GM19099 (cell line): Measurements from ENCODE around the gene ZBED1.

Experiments
- POLR2A ChIP-seq: IDR thresholded peaks from 3 replicates; pipeline ENCODE4 v1.6.1; 2011; ENCODE audit warnings: low read depth; ENCODE audit not compliant: insufficient read length; ENCODE audit errors: extremely low read depth

The ZBED1 gene

DNA sequence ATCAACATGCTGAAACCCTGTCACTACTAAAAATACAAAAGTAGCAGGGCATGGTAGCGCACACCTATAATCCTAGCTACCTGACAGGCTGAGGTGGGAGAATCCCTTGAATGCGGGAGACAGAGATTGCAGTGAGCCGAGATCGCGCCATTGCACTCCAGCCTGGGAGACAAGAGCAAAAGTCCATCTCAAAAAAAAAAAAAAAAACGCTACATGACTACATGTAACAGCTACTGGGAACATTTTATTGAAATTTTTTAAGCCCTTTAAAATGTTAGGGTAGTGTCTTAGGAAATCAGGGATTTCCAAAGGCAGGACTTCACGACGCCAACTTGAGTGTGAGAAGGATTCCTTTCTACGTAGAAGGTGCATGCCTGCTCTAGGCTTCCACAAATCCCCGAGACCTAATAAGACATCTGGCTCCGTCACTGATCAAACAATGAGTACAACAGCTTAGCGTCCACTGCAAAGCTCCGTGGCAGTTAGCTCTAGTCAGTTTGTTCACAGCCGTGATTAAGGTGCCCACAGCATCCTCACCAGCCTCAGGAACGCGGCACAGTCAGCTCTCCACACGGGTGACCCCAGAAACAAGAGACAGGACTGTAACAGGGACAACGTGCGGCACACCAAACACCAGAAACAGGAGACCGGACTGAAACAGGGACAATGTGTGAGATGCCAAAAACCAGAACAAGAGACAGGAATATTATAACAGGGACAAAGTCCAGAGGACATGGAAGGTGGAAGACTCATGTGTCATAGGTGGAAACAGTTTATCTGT lies 33.7 kb downstream of the ZBED1 start:
- no peak for TF ChIP-seq POLR2A

- TF ChIP-seq POLR2A, result no peak
Observed at GRCh38 chrX:2464677-2465166, 36.1 kb downstream of the ZBED1 start.

DNA sequence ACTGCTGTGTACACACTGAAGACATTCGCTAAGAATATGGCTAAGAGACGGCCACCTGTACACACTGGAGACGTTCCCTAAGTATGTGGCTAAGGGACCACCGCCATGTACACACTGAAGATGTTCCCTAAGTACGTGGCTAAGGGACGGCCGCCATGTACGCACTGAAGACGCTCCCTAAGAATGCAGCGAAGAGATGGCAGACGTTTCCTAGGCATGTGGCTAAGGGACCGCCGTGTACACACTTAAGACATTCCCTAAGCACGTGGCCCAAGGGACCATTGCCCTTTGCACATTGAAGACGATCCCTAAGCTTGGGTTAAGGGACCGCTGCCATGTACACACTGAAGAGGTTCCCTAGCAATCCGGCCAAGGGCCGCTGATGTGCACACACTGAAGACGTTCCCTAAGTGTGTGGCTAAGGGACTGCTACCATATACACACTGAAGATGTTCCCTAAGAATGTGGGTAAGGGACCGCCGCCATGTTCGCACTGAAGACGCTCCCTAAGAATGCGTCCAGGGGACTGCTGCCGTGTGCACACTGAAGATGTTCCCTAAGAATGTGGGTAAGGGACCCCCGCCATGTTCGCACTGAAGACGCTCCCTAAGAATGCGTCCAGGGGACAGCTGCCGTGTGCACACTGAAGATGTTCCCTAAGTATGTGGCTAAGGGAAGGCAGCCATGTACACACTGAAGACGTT lies 36.7 kb downstream of the ZBED1 start:
- TF ChIP-seq POLR2A, result no peak

- no peak for TF ChIP-seq POLR2A
Observed at GRCh38 chrX:2462780-2463179, 38.0 kb downstream of the ZBED1 start.

- no peak for TF ChIP-seq POLR2A
Observed at GRCh38 chrX:2462074-2462473, 38.7 kb downstream of the ZBED1 start.

- TF ChIP-seq POLR2A, result no peak
Observed at GRCh38 chrX:2461711-2462016, 39.1 kb downstream of the ZBED1 start.

- TF ChIP-seq POLR2A, result no peak
Observed at GRCh38 chrX:2458309-2458708, 42.5 kb downstream of the ZBED1 start.

DNA sequence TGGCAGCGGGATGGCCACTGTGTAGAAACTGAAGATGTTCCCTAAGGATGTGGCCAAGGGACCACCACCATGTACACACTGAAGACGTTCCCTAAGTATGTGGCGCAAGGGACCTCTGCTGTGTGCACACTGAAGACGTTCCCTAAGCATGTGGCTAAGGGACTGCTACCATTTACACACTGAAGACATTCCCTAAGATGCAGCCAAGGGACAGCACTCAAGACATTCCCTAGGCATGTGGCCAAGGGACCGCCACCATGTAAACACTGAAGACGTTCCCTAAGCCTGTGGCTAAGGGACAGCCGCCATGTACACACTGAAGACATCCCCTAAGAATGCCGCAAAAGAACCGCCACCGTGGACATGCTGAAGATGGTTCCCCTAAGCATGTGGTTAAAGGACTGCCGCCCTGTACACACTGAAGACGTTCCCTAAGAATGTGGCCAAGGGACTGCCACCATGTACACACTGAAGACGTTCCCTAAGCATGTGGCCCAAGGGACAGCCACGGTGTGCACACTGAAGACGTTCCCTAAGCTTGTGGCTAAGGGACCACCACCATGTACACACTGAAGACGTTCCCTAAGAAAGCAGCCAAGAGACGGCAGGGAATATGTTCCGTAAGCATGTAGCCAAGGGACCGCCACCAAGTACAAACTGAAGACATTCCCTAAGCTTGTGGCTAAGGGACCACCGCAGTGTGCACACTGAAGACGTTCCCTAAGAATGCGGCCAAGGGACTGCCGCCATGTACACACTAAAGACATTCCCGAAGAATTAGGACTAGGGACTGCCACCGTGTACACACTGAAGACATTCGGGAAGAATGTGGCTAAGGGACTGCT lies 43.3 kb downstream of the ZBED1 start:
- no peak for TF ChIP-seq POLR2A

- no peak for TF ChIP-seq POLR2A
Observed at GRCh38 chrX:2452799-2453198, 48.0 kb downstream of the ZBED1 start.

DNA sequence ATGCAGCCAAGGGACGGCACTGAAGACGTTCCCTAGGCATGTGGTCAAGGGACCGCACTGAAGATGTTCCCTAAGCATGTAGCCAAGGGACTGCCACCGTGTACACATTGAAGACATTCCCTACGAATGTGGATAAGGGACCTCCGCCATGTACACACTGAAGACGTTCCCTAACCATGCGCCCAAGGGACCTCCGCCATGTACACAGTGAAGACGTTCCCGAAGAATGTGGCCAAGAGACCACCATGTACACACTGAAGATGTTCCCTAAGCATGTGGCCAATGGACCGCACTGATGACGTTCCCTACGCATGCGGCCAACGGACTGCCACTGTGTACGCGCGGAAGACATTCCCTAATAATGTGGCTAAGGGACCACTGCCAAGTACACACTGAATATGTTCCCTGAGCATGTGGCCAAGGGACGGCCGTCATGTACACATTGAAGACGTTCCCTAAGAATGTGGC lies 48.4 kb downstream of the ZBED1 start:
- TF ChIP-seq POLR2A, result no peak

GRCh38 chrX:2451501-2452316 lies 49.1 kb downstream of the ZBED1 start:
- no peak for TF ChIP-seq POLR2A

DNA sequence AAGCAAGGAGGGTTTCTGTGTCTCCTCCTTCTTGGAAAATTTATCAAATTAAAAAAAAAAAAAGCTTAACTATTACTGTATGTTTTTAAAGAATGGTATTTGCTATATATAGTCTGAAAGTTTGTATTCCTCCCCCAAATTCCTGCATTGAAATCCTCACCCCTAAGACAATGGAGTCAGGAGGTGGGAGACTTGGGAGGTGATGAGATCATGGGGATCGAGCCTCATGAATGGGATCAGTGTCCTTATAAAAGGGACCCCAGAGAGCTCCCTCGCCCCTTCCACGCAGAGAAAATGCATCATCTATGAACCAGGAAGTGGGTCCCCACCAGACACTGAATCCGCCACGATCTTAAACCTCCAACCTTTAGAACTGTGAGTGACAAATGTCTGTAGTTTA lies 50.1 kb downstream of the ZBED1 start:
- no peak for TF ChIP-seq POLR2A

- TF ChIP-seq POLR2A, result no peak
Observed at GRCh38 chrX:2449135-2449886, 51.5 kb downstream of the ZBED1 start.

DNA sequence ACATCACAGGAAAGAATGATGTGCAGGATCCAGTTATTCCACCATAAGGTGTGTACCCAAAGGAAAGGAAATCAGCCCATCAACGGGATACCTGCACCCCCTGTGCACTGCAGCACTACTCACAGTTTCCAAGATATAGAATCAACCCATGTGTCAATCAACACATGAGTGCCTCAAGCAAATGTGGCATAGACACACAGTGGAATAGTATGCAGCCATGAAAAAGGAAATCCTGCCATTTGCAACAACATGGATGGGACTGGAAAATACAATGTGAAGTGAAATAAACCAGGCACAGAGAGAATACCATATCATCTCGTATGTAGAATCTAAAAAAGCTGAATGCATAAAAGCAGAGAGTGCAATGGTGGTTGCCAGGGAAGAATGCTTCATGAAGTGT lies 53.3 kb downstream of the ZBED1 start:
- TF ChIP-seq POLR2A, result no peak

DNA sequence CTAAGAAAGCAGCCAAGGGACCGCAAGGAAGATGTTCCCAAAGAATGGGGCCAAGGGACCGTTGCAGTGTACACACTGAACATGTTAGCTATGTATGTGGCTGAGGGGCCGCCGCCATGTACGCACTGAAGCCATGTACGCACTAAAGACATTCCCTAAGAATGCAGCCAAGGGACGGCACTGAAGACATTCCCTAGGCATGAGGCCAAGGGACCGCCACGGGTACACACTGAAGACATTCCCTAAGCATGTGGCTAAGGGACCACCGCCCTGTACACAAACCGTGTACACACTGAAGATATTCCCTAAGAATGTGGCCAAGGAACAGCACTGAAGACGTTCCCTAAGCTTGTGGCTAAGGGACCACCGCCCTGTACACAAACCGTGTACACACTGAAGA lies 54.0 kb downstream of the ZBED1 start:
- TF ChIP-seq POLR2A, result no peak
